Choroid plexus epithelial cell (primary cell): ENCODE measurements around the gene GDF2.

Experiments used
- DNase-seq: peaks from one replicate; pipeline ENCODE4 v3.0.0-alpha.2; 2010; ENCODE audit warnings: low read depth
- H3K4me3 ChIP-seq: 2 replicates; pipeline ENCODE4 v1.5.1; 2011; ENCODE audit warnings: low read depth, mild to moderate bottlenecking, control low read depth, low read length, moderate library complexity
- CTCF ChIP-seq: conservative IDR thresholded peaks from 2 replicates; pipeline ENCODE4 v1.5.1; 2011; ENCODE audit warnings: low read depth, mild to moderate bottlenecking, control low read depth, inconsistent platforms, low read length, moderate library complexity

Gene GDF2

DNA sequence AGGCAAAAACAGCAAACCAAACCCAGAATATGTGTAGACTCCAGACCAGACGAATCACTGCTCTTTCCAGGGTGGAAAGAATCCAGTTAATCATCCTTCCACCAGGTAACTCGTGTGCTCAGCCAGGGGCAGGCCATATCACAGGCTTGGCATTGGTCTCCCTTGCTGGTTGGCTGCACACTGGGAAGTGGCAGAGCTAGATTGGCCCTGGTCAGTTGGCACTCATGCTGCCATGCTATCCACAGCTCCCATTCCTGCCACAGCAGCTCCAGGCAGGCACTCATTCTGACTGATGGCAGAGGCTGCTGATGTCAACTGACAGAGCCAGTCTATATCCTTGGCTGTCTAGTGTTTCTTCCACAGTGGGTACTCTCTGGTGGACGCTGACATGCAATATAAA lies 31.9 kb upstream of the GDF2 start:
- no peak for DNase-seq
- no peak for TF ChIP-seq CTCF
- H3K4me3 ChIP-seq: no peak overlapping the region

GRCh38 chr10:47291682-47292081 lies 30.6 kb upstream of the GDF2 start:
- TF ChIP-seq CTCF: no peak
- no peak overlapping the region for H3K4me3 ChIP-seq
- no peak for DNase-seq

- TF ChIP-seq CTCF: no peak
- no peak for DNase-seq
- no peak overlapping the region for H3K4me3 ChIP-seq
Measured at GRCh38 chr10:47294057-47294456, 28.2 kb upstream of the GDF2 start.

DNA sequence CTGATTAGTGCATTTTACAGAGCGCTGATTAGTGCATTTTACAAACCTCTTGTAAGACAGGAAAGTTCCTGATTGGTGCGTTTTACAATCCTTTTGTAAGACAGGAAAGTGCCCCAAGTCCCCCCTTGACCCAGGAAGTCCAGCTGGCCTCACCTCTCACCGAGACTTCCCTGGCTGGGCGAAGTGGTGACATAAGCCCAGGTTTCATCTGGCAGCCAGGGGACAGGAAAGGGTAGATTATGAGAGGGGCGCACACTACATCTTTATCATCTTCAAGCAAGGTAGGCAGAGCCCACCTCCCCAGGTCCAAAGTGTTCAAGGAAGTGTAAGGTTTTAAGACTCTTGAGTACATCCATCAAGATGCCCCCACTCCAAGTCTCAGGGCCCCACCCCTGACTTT lies 27.8 kb upstream of the GDF2 start:
- TF ChIP-seq CTCF: no peak
- no peak overlapping the region for H3K4me3 ChIP-seq
- DNase-seq: no peak

GRCh38 chr10:47295411-47295810 lies 26.8 kb upstream of the GDF2 start:
- DNase-seq: no peak
- TF ChIP-seq CTCF: no peak
- no peak overlapping the region for H3K4me3 ChIP-seq

DNA sequence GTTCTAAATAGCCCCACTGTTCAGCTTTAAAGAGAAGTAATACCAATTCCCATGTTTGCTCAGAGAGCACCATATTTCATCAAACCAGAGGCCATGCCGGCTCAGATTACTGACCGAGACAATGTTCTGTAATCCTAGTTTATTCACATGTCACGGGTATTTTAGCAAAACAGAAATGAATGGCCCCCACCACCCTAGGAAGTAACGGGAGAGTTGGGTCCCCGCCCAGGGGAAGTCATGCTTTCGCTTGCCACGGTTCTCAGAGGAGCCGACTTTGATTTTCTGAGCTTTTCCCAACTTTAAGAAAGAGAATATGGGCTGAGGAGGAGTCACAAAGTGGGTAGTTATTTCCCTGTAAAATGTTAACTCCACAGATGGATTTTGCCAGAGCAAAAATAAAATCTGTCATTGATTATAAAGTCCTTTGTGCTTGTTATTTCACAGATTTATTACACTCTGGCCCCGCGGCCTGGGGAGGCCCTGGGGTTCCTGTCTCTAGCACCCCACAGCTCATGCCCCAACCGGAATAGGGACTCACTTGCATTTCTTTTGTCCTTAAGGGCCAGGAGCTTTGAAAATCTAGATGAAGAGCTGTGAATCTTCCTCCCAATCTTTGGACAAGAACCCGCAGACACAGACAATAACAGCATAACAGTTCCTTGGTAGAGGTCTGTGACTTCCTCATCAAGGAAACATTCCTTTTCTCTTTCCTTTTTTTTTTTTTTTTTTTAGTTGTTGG lies 25.9 kb upstream of the GDF2 start:
- peak; percentile 17 for DNase-seq

More for the DNA sequence above, 25.9 kb upstream of the GDF2 start:
- TF ChIP-seq CTCF: no peak
- H3K4me3 ChIP-seq: no peak overlapping the region
